ENCODE data around the gene PACRGL.
"Not testable (repeated sequence)": the region's sequence is repeated elsewhere in the genome, so short reads cannot be mapped to it uniquely, and the experiment has no call there.

Gene PACRGL

GRCh38 chr4:20773144-20773997 is 73.1 kb downstream of the PACRGL start:
- no peak overlapping the region for H3K4me3 ChIP-seq (ENCODE audit: low read depth, low read length)
- in situ Hi-C loops (cut with HindIII; ENCODE audit: low sequenced_read_pairs): no loop called here
- peak; percentile 73 for DNase-seq (ENCODE audit: low read depth, low spot score)
- peak; percentile 74 for TF ChIP-seq CTCF (IDR thresholded peaks at IDR 0.05; ENCODE audit: low read depth, low read length)

- TF ChIP-seq CTCF (IDR thresholded peaks at IDR 0.05; ENCODE audit: low read depth, low read length): no peak
- no peak overlapping the region for H3K4me3 ChIP-seq (ENCODE audit: low read depth, low read length)
- in situ Hi-C loops (cut with HindIII; ENCODE audit: low sequenced_read_pairs): no loop called here
- DNase-seq (ENCODE audit: low read depth, low spot score): no peak
Measured at GRCh38 chr4:20778896-20779295, 78.6 kb downstream of the PACRGL start.

GRCh38 chr4:20783134-20783533 is 82.9 kb downstream of the PACRGL start:
- in situ Hi-C loops (cut with HindIII; ENCODE audit: low sequenced_read_pairs); DNase-seq (ENCODE audit: low read depth, low spot score); H3K4me3 ChIP-seq (ENCODE audit: low read depth, low read length): not testable (repeated sequence)

- no peak for DNase-seq (ENCODE audit: low read depth, low spot score)
- no peak overlapping the region for H3K4me3 ChIP-seq (ENCODE audit: low read depth, low read length)
- in situ Hi-C loops (cut with HindIII; ENCODE audit: low sequenced_read_pairs): no loop called here
- no peak for TF ChIP-seq CTCF (IDR thresholded peaks at IDR 0.05; ENCODE audit: low read depth, low read length)
Measured at GRCh38 chr4:20787940-20788665, 87.8 kb downstream of the PACRGL start.
